Measurements from ENCODE around the gene MGAT4C. TPM values are rescaled to one million over a fixed set of nuclear protein-coding genes. Genes with fewer than 3 reads are reported as not detected.

The MGAT4C gene
- total RNA-seq, 2 donors from 2014 or later, result not detected

DNA sequence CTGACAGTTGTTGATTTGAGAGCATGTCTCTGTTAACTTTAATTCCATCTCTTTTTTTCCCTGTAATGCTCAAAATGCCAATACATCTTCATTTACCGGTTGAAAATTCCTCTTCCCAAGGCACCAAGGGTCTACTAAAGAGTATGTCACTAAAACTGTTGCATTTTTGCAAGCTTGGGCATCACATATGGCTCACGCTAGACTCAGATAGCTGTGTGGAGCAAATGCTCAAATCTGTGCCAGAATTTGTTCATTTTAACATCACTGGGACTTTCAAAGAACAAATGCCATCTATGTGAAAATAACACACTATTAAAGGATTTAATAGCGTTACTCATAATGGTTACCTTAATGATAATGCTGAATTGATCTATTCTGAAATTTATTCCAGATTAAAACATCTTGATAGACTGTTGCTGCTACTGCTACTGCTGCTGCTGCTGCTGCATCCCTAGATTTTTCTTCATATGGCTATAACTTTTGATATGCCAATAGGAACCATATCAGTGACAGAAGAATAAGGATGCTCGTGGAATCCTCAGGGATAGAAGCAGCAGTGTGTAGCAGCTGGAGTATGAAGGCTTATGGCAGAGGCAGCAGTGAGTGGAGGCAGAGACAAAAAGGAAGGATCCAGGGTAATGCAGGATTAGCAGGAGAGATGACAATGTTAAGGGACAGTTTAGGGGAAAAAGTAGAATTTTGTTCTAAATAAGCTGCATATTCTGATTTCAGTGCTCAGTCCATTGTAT is 57.3 kb downstream of the MGAT4C start:
- DNase-seq (no peak), ATAC-seq (replicated peaks in 1 of 2) (no peak)
- Mint-ChIP-seq H3K27me3 (ENCODE audit: low read depth) (no peaks in the 10 kb centered on the region), H3K9me3 (peaks cover 0 to 3% of the 10 kb centered on the region in 2 donors), H3K36me3 (ENCODE audit: insufficient read depth in 2 of 2) (no peaks in the 10 kb centered on the region), H3K4me1 (ENCODE audit: low read depth) (no peaks in the 10 kb centered on the region), H3K27ac (no peak overlapping the region), H3K4me3 (no peak overlapping the region)

- no peak for ATAC-seq (replicated peaks in 1 of 2)
- Mint-ChIP-seq H3K36me3 (ENCODE audit: insufficient read depth in 2 of 2) (no peaks in the 10 kb centered on the region), H3K27me3 (ENCODE audit: low read depth) (no peaks in the 10 kb centered on the region), H3K27ac (no peak overlapping the region), H3K4me1 (ENCODE audit: low read depth) (no peaks in the 10 kb centered on the region), H3K9me3 (peaks cover 0 to 5% of the 10 kb centered on the region in 2 donors), H3K4me3 (no peak overlapping the region)
- no peak for DNase-seq
Observed at GRCh38 chr12:86196465-86196864, 59.7 kb downstream of the MGAT4C start.

- no peak for ATAC-seq (replicated peaks in 1 of 2)
- Mint-ChIP-seq H3K4me3 (no peak overlapping the region), H3K27ac (no peak overlapping the region), H3K4me1 (ENCODE audit: low read depth) (no peaks in the 10 kb centered on the region), H3K27me3 (ENCODE audit: low read depth) (no peaks in the 10 kb centered on the region), H3K9me3 (peaks cover 0 to 5% of the 10 kb centered on the region in 2 donors), H3K36me3 (ENCODE audit: insufficient read depth in 2 of 2) (no peaks in the 10 kb centered on the region)
- DNase-seq, result no peak
Observed at GRCh38 chr12:86194721-86195120, 61.5 kb downstream of the MGAT4C start.

DNA sequence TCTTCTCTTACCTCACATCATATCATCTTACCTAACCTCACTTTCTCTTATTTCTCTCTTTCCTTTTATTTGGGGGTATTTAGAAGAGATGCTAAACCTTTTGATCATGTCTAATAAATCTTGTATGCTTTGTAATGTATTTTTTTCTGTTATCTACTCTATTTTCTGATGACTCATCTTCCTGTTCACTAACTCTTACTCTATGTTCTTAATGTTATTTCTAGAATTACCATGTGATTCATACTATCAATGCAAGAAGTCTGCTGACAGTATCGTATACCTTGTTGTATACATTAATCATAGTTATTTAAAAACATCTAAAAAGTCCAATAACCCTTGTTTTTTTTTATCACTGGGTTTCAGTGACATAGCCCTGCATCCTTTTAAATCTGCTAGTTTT is 62.3 kb downstream of the MGAT4C start:
- Mint-ChIP-seq H3K4me3 (no peak overlapping the region), H3K27ac (no peak overlapping the region), H3K4me1 (ENCODE audit: low read depth) (no peaks in the 10 kb centered on the region), H3K36me3 (ENCODE audit: insufficient read depth in 2 of 2) (no peaks in the 10 kb centered on the region), H3K27me3 (ENCODE audit: low read depth) (no peaks in the 10 kb centered on the region), H3K9me3 (peaks cover 0 to 3% of the 10 kb centered on the region in 2 donors)
- DNase-seq, result no peak
- no peak for ATAC-seq (replicated peaks in 1 of 2)

DNA sequence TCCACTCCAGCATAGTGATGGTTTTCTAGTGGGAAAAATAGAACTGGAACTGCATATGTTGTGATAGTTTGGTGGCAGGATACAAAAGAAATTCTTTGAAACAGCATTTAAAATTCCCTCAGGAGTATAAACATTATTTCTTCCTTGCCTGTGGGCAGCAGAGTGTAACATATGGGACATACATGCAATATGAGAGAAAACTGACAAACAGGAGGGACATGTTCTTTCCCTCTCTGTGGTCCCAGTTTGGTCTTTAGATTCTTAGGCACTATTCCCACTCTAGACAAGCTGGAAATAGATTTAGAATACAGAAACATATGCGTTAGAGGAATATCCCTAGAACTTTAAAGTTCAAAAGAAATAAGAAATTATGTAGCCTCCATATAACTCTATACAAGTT is 68.0 kb downstream of the MGAT4C start:
- peaks cover 0 to 3% of the 10 kb centered on the region in 2 donors for H3K9me3 Mint-ChIP-seq
- H3K4me1 Mint-ChIP-seq (ENCODE audit: low read depth), result no peaks in the 10 kb centered on the region
- H3K27ac Mint-ChIP-seq, result no peak overlapping the region
- no peak for ATAC-seq (replicated peaks in 1 of 2)
- DNase-seq, result no peak
- H3K4me3 Mint-ChIP-seq, result no peak overlapping the region
- H3K27me3 Mint-ChIP-seq (ENCODE audit: low read depth), result no peaks in the 10 kb centered on the region
- H3K36me3 Mint-ChIP-seq (ENCODE audit: insufficient read depth in 2 of 2), result no peaks in the 10 kb centered on the region

GRCh38 chr12:86186449-86186848 is 69.7 kb downstream of the MGAT4C start:
- peaks cover 2 to 3% of the 10 kb centered on the region in 2 donors for H3K9me3 Mint-ChIP-seq
- no peaks in the 10 kb centered on the region for H3K4me1 Mint-ChIP-seq (ENCODE audit: low read depth)
- no peak overlapping the region for H3K27ac Mint-ChIP-seq
- H3K36me3 Mint-ChIP-seq (ENCODE audit: insufficient read depth in 2 of 2), result no peaks in the 10 kb centered on the region
- ATAC-seq (replicated peaks in 1 of 2), result no peak
- no peak overlapping the region for H3K4me3 Mint-ChIP-seq
- H3K27me3 Mint-ChIP-seq (ENCODE audit: low read depth), result no peaks in the 10 kb centered on the region
- no peak for DNase-seq

GRCh38 chr12:86179855-86180254 is 76.3 kb downstream of the MGAT4C start:
- Mint-ChIP-seq H3K4me3 (no peak overlapping the region), H3K27me3 (ENCODE audit: low read depth) (no peaks in the 10 kb centered on the region), H3K9me3 (peaks cover 6 to 8% of the 10 kb centered on the region in 2 donors), H3K27ac (no peak overlapping the region), H3K36me3 (ENCODE audit: insufficient read depth in 2 of 2) (no peaks in the 10 kb centered on the region), H3K4me1 (ENCODE audit: low read depth) (no peaks in the 10 kb centered on the region)
- no peak for ATAC-seq (replicated peaks in 1 of 2)
- DNase-seq, result no peak

DNA sequence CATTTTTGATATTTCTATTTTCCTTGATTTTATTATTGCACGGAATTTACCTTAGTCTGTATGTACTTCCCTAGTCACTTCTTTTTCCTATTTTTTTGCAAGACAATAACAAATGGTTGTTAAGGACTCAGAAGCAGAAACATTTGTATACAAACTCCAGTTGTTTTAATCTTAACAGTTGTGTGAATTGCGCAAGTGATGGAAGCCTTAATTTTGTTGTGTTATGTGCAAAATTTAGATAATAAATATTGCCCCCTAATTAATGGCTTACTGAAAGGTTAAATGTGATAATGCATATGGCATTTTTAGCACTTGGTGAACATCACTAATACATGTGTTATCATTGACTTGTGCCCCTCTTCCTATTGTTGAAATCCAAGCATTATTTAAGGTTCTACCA is 82.0 kb downstream of the MGAT4C start:
- Mint-ChIP-seq H3K4me3 (no peak overlapping the region), H3K27me3 (ENCODE audit: low read depth) (no peaks in the 10 kb centered on the region), H3K4me1 (ENCODE audit: low read depth) (no peaks in the 10 kb centered on the region), H3K9me3 (peaks cover 3 to 7% of the 10 kb centered on the region in 2 donors), H3K27ac (no peak overlapping the region), H3K36me3 (ENCODE audit: insufficient read depth in 2 of 2) (no peaks in the 10 kb centered on the region)
- DNase-seq (no peak), ATAC-seq (replicated peaks in 1 of 2) (no peak)

DNA sequence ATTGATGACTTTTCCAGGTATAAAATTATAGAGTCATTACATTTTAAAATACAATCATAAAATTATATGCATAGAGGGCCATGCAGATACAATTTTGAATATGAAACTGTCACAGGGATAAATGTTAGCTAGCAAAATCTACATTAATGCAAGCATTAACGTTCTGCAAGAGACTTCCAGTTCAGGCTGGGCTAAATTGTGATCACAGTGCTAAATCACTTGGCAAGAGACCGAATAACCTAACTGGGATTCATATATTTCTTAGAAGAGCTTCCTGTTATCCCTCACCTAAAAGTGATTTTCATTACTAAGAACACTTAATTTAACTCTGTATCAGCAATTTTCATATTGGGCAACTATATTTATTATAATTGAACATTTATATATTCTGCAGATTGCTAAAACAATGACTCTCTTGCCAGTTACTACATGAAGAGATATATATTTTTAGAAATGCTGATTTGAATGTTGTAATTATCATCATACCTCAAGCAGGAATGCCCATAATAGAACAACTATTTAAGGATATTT is 83.2 kb downstream of the MGAT4C start:
- H3K4me3 Mint-ChIP-seq, result no peak overlapping the region
- H3K36me3 Mint-ChIP-seq (ENCODE audit: insufficient read depth in 2 of 2), result no peaks in the 10 kb centered on the region
- H3K4me1 Mint-ChIP-seq (ENCODE audit: low read depth), result no peaks in the 10 kb centered on the region
- no peaks in the 10 kb centered on the region for H3K27me3 Mint-ChIP-seq (ENCODE audit: low read depth)
- no peak overlapping the region for H3K27ac Mint-ChIP-seq
- ATAC-seq (replicated peaks in 1 of 2) (no peak), DNase-seq (no peak)
- peaks cover 2 to 4% of the 10 kb centered on the region in 2 donors for H3K9me3 Mint-ChIP-seq

DNA sequence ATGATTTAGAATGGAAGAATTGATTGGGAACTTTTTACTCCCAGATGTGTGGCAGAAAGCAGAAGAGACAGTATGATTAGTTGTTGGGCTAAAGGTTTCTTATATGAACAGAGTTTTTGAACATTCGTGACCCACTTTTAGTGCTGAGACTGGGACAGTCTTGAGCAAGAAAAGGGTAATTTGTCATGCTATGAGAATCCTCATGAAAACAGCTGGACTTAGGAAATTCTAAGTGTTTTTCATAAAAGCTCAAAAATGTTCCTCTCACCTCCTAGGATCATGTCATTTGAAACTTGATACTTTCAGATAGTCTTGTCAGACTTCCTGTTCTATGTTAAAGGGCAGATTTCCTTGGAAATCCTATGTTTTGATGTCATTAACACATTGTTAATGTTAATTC is 86.1 kb downstream of the MGAT4C start:
- Mint-ChIP-seq H3K27me3 (ENCODE audit: low read depth) (no peaks in the 10 kb centered on the region), H3K36me3 (ENCODE audit: insufficient read depth in 2 of 2) (no peaks in the 10 kb centered on the region), H3K4me1 (ENCODE audit: low read depth) (no peaks in the 10 kb centered on the region), H3K27ac (no peak overlapping the region), H3K4me3 (no peak overlapping the region), H3K9me3 (peaks cover 0 to 4% of the 10 kb centered on the region in 2 donors)
- no peak for DNase-seq
- no peak for ATAC-seq (replicated peaks in 1 of 2)

- no peaks in the 10 kb centered on the region for H3K36me3 Mint-ChIP-seq (ENCODE audit: insufficient read depth in 2 of 2)
- peaks cover 3 to 13% of the 10 kb centered on the region in 2 donors for H3K9me3 Mint-ChIP-seq
- DNase-seq (no peak), ATAC-seq (replicated peaks in 1 of 2) (no peak)
- no peak overlapping the region for H3K4me3 Mint-ChIP-seq
- H3K27me3 Mint-ChIP-seq (ENCODE audit: low read depth), result no peaks in the 10 kb centered on the region
- H3K27ac Mint-ChIP-seq, result no peak overlapping the region
- H3K4me1 Mint-ChIP-seq (ENCODE audit: low read depth), result no peaks in the 10 kb centered on the region
Observed at GRCh38 chr12:86158956-86159355, 97.2 kb downstream of the MGAT4C start.

- Mint-ChIP-seq H3K9me3 (peaks cover 0 to 13% of the 10 kb centered on the region in 2 donors), H3K27me3 (ENCODE audit: low read depth) (no peaks in the 10 kb centered on the region), H3K4me1 (ENCODE audit: low read depth) (no peaks in the 10 kb centered on the region), H3K36me3 (ENCODE audit: insufficient read depth in 2 of 2) (no peaks in the 10 kb centered on the region), H3K4me3 (no peak overlapping the region), H3K27ac (no peak overlapping the region)
- DNase-seq (no peak), ATAC-seq (replicated peaks in 1 of 2) (no peak)
Observed at GRCh38 chr12:86154620-86155019, 101.6 kb downstream of the MGAT4C start.

DNA sequence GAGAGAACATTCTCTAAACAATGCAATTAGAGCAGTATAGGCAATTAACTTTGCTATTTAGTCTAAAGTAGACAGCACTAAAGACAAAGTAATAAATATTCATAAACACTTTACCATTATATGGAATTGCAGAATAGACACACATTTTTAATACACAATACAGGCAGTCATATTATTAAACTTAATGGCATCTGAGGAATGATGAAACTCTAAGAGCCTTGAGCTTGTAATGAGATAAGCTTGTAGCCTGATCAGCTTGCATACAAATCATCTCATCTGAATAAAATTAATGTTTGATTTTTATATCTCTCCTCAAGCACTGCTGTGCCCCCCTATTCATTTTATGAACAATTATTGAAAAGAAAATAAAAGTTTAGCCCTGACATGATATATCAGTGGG is 107.6 kb downstream of the MGAT4C start:
- Mint-ChIP-seq H3K4me1 (ENCODE audit: low read depth) (no peaks in the 10 kb centered on the region), H3K36me3 (ENCODE audit: insufficient read depth in 2 of 2) (no peaks in the 10 kb centered on the region), H3K9me3 (peaks cover 0 to 4% of the 10 kb centered on the region in 2 donors), H3K27me3 (ENCODE audit: low read depth) (no peaks in the 10 kb centered on the region), H3K4me3 (no peak overlapping the region), H3K27ac (no peak overlapping the region)
- DNase-seq, result no peak
- no peak for ATAC-seq (replicated peaks in 1 of 2)

GRCh38 chr12:86148071-86148470 is 108.1 kb downstream of the MGAT4C start:
- ATAC-seq (replicated peaks in 1 of 2), result no peak
- Mint-ChIP-seq H3K4me3 (no peak overlapping the region), H3K9me3 (peaks cover 0 to 4% of the 10 kb centered on the region in 2 donors), H3K36me3 (ENCODE audit: insufficient read depth in 2 of 2) (no peaks in the 10 kb centered on the region), H3K27ac (no peak overlapping the region), H3K27me3 (ENCODE audit: low read depth) (no peaks in the 10 kb centered on the region), H3K4me1 (ENCODE audit: low read depth) (no peaks in the 10 kb centered on the region)
- DNase-seq, result no peak

Data from activated T-cell treated with anti-CD3 and anti-CD28 coated beads, Interleukin-2, amount 50 U/mL, for 72 hours (primary cell).